ENCODE results near the gene CD248.
"Not testable (repeated sequence)": the region's sequence is repeated elsewhere in the genome, so short reads cannot be mapped to it uniquely, and the experiment has no call there.

CD248 gene

DNA sequence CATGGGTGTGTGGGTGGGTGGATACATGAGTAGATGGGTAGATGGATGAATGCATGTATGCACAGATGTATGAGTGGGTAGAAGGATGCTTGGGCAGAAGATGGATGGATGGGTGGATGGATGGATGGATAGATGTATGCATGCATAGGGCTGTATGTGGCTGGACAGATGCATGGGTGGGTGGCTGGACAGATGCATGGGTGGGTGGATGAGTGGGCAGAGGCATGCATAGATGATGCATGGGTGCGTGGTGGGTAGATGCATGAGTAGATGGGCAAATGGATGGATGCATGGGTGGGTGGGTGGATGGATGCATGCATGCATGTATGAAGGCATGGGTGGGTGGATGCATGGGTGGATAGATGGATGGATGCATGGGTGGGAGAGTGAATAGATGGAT, 6.8 kb upstream of the CD248 start:
- DNase-seq (ENCODE audit: low read depth): no peak
- TF ChIP-seq, protein P1, sequence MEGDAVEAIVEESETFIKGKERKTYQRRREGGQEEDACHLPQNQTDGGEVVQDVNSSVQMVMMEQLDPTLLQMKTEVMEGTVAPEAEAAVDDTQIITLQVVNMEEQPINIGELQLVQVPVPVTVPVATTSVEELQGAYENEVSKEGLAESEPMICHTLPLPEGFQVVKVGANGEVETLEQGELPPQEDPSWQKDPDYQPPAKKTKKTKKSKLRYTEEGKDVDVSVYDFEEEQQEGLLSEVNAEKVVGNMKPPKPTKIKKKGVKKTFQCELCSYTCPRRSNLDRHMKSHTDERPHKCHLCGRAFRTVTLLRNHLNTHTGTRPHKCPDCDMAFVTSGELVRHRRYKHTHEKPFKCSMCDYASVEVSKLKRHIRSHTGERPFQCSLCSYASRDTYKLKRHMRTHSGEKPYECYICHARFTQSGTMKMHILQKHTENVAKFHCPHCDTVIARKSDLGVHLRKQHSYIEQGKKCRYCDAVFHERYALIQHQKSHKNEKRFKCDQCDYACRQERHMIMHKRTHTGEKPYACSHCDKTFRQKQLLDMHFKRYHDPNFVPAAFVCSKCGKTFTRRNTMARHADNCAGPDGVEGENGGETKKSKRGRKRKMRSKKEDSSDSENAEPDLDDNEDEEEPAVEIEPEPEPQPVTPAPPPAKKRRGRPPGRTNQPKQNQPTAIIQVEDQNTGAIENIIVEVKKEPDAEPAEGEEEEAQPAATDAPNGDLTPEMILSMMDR (IDR thresholded peaks at IDR 0.05; ENCODE audit: control insufficient read depth, insufficient read depth, low read depth, low read length, missing control alignments): no peak
- H3K4me3 ChIP-seq (ENCODE audit: control insufficient read depth, low read depth, low read length): no peak overlapping the region

DNA sequence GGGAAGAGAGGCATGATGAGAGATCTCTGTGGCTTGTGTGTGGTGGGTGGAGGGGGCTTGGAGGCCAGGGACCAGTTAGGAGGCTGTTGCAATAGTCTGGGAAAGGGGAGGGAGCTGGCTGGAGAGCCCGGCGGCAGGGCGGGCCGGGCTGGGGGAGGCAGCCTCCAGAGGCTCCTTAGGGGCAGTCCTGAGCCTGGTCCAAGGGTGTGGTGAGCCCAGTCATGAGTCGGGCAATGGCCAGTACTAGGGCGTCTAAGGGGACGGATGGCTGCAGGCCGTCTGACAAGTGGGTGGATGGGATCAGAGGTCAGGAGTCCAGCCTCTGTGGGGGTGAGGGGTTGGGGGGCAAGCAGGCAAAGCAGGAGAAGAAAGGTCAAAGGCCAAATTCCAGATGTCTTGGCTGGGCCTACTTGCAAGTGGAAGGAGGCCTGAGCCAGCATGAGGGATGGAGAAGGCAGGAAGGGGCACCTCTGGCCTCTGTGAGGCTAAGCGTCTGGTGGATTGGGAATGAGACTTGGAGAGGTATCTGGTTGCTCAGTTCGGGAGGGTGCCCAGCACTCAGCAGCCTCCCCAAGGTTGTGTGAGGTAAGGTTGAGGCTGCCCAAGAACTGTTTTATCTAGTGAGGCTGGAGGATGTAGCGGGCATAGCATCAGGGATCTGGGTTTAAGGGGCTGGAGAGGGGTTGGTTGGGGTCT, 6.0 kb upstream of the CD248 start:
- no peak for DNase-seq (ENCODE audit: low read depth)
- TF ChIP-seq, protein P1 (IDR thresholded peaks at IDR 0.05; ENCODE audit: control insufficient read depth, insufficient read depth, low read depth, low read length, missing control alignments): no peak
- no peak overlapping the region for H3K4me3 ChIP-seq (ENCODE audit: control insufficient read depth, low read depth, low read length)

DNA sequence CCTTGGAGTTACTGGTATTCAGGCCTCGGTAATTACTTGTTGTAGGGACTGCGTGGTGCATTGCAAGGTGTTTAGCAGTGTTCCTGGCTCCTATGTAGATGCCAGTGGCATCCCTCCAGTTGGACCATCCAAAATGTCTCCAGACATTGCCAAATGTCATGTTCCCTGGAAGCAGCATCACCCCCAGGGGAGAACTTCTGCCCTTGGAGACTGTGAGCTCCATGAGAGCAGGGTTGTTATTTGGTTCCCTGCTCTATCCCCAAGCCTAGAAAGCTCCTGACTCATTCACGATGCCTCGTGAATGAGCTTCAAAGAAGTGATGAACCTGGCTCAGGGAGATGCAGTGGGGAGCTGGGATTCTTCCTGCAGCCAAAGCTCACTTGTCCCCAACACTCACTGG, 4.8 kb upstream of the CD248 start:
- H3K4me3 ChIP-seq (ENCODE audit: control insufficient read depth, low read depth, low read length): no peak overlapping the region
- DNase-seq (ENCODE audit: low read depth): no peak
- TF ChIP-seq, protein P1 (IDR thresholded peaks at IDR 0.05; ENCODE audit: control insufficient read depth, insufficient read depth, low read depth, low read length, missing control alignments): no peak

DNA sequence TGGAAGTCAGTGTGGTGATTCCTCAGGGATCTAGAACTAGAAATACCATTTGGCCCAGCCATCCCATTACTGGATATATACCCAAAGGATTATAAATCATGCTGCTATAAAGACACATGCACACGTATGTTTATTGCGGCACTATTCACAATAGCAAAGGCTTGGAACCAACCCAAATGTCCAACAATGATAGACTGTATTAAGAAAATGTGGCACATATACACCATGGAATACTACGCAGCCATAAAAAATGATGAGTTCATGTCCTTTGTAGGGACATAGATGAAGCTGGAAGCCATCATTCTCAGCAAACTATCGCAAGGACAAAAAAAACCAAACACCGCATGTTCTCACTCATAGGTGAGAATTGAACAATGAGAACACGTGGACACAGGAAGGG, 3.9 kb upstream of the CD248 start:
- not testable (repeated sequence) for DNase-seq (ENCODE audit: low read depth); H3K4me3 ChIP-seq (ENCODE audit: control insufficient read depth, low read depth, low read length)

DNA sequence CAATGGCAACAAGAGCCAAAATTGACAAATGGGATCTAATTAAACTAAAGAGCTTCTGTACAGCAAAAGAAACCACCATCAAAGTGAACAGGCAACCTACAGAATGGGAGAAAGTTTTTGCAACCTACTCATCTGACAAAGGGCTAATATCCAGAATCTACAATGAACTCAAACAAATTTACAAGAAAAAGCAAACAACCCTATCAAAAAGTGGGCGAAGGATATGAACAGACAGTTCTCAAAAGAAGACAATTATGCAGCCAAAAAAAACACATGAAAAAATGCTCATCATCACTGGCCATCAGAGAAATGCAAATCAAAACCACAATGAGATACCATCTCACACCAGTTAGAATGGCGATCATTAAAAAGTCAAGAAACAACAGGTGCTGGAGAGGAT, 3.4 kb upstream of the CD248 start:
- DNase-seq (ENCODE audit: low read depth); H3K4me3 ChIP-seq (ENCODE audit: control insufficient read depth, low read depth, low read length): not testable (repeated sequence)

DNA sequence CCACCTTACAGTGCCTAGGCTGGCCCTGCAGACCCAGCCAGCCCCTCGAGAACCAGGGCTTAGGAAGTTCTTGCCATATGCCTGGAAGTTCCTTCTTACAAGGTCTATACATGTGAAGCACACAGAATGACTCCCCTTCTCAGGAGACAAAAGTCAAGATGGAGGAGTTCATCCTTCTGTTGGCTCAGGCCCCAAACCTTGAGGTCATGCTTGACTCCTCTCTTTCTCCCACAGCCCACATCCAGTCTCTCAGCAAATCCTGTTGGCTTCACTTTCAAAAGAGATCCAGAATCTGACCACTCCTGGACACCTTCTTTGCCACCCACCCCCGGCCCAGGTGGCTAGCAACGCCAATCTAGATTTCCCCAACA, 1.7 kb upstream of the CD248 start:
- H3K4me3 ChIP-seq (ENCODE audit: control insufficient read depth, low read depth, low read length): no peak overlapping the region
- no peak for DNase-seq (ENCODE audit: low read depth)
- TF ChIP-seq, protein P1 (IDR thresholded peaks at IDR 0.05; ENCODE audit: control insufficient read depth, insufficient read depth, low read depth, low read length, missing control alignments): no peak

DNA sequence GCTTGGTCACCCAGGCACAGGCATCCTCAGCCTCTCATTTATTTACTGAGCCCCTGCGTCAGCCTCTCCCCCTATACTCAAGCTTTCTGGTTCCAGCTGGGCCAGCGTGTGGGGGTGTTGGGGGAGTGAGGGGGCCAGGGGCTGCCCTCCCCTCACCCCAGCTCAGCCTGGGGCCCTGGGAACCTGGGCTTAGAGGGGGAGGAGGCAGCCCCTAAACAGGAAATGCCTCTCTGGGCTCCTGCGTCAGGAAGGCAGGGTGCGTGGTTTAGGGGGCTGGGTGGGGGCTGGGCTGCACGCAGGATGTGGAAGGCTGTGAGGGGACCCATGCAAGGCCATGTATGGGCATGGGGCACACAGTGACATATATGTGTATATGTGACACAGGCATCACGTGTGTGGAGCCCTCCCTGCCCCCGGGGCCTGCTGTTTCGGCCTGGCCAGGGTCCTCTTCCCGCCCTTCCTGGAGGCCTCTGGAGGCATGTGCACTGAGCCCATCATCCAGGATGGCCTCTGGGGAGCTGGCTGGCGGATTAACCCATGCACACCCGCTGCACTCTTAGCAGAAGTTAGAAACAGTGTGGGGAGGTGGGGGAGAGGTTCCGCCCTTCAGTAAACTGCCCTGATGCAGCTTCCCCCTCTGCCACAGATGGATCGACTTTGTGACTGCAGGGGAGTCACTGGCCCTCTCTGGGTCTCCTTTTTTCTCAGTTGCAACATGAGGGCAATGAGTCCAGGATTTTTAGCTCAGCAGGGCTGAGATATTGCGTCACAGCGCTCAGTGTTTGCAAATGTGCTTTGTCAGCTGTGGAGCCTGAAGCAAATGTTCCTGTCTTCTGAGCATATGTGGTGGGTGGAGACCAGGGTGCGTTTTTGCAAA, 1.1 kb upstream of the CD248 start:
- no peak overlapping the region; the same call in 1 of the 2 replicates for H3K4me3 ChIP-seq (ENCODE audit: control insufficient read depth, low read depth, low read length)
- TF ChIP-seq, protein P1 (IDR thresholded peaks at IDR 0.05; ENCODE audit: control insufficient read depth, insufficient read depth, low read depth, low read length, missing control alignments): no peak
- peak; percentile 66 for DNase-seq (ENCODE audit: low read depth)

Data from AG09309 (cell line).